ENCODE measurements around the gene MYL7.

DNA sequence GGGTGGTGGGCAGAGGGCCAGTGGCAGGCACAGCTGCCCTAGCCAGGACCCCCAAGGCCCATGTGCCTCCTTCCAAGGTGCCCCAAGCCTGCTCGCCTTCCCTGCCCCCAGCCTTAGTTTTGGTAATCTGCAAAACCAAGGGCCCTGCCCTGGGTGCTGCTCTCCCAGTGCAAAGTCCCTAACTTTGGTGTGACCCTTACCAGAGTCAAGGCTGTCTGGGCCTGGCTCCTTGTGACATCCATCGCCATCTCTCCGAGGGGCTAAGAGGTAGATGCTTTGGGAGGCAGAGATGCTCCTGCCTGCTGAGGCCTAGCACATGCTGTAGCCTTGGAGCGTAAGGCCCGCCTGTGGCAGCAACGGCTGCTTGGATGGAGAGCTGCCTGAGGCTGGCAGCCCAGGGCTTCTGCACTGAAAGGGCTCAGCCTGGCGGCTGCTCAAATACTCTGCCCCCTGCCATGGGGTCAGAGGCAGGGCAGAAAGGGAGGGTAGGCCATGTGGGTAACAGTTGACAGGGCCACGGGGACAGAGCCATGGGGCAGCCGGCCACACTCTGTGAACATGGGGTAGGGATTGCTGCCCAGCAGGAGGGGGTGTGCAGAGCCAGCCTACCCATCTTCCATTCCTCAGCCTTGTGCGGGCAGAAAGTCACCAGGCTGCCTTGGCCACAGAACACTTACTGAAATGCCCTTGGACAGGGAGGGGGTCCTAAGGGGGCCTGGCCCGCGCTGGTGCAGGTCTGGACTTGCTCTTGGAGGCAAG, 17.9 kb upstream of the MYL7 start:
- TF ChIP-seq POLR2A (IDR thresholded peaks at IDR 0.05): no peak
- TF ChIP-seq, protein P1, sequence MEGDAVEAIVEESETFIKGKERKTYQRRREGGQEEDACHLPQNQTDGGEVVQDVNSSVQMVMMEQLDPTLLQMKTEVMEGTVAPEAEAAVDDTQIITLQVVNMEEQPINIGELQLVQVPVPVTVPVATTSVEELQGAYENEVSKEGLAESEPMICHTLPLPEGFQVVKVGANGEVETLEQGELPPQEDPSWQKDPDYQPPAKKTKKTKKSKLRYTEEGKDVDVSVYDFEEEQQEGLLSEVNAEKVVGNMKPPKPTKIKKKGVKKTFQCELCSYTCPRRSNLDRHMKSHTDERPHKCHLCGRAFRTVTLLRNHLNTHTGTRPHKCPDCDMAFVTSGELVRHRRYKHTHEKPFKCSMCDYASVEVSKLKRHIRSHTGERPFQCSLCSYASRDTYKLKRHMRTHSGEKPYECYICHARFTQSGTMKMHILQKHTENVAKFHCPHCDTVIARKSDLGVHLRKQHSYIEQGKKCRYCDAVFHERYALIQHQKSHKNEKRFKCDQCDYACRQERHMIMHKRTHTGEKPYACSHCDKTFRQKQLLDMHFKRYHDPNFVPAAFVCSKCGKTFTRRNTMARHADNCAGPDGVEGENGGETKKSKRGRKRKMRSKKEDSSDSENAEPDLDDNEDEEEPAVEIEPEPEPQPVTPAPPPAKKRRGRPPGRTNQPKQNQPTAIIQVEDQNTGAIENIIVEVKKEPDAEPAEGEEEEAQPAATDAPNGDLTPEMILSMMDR (IDR thresholded peaks at IDR 0.05): no peak

Data from thyroid gland (tissue), 4 donors.